Neutrophil (primary cell): ENCODE results near the gene LRRC4C.

Experiments
- H3K27ac ChIP-seq: fragments of 200-600 bp; sonication (generic); 2 replicates; pipeline ENCODE4 v1.5.1; 2016; ENCODE audit warnings: mild to moderate bottlenecking, moderate library complexity
- H3K27me3 ChIP-seq: fragments of 200-600 bp; sonication (generic); 2 replicates; pipeline ENCODE4 v1.6.0; 2016; ENCODE audit warnings: mild to moderate bottlenecking
- H3K36me3 ChIP-seq: fragments of 200-600 bp; sonication (generic); 2 replicates; pipeline ENCODE4 v1.5.1; 2017
- H3K4me1 ChIP-seq, 2 experiments: fragments of 200-600 bp in 1 of 2; sonication (generic) in 1 of 2; 1 replicate in 1 of 2; 2 replicates in 1 of 2; pipeline versions ENCODE4 v1.5.1 to v1.6.1; 2013 to 2016; ENCODE audit warnings: low read depth in 1 of 2, low read length in 1 of 2, mild to moderate bottlenecking in 1 of 2, moderate library complexity in 1 of 2; ENCODE audit not compliant: control insufficient read depth in 1 of 2, insufficient read depth in 1 of 2
- H3K4me3 ChIP-seq, 2 experiments: fragments of 200-600 bp in 1 of 2; sonication (generic) in 1 of 2; 1 replicate in 1 of 2; 2 replicates in 1 of 2; pipeline ENCODE4 v1.5.1; 2013 to 2016; ENCODE audit warnings: low read depth in 1 of 2, low read length in 1 of 2, mild to moderate bottlenecking in 1 of 2, moderate library complexity in 1 of 2
- H3K9me3 ChIP-seq: fragments of 200-600 bp; sonication (generic); 2 replicates; pipeline ENCODE4 v1.5.1; 2016
- CTCF ChIP-seq: fragments of 200-600 bp; sonication (generic); IDR thresholded peaks from 2 replicates; pipeline ENCODE4 v1.5.1; 2016; ENCODE audit warnings: antibody characterized with exemption

Gene LRRC4C

GRCh38 chr11:41458154-41458553 lies 1.3 kb downstream of the LRRC4C start:
- H3K27me3 ChIP-seq: peaks cover 30% of the 10 kb centered on the region
- no peaks in the 10 kb centered on the region for H3K36me3 ChIP-seq
- no peak overlapping the region for H3K27ac ChIP-seq
- no peak for TF ChIP-seq CTCF
- no peak overlapping the region for H3K4me3 ChIP-seq
- no peaks in the 10 kb centered on the region for H3K4me1 ChIP-seq
- no peaks in the 10 kb centered on the region for H3K9me3 ChIP-seq

GRCh38 chr11:41457216-41458014 lies 2.0 kb downstream of the LRRC4C start:
- no peak for TF ChIP-seq CTCF
- no peaks in the 10 kb centered on the region for H3K4me1 ChIP-seq
- no peak overlapping the region for H3K4me3 ChIP-seq
- H3K9me3 ChIP-seq: no peaks in the 10 kb centered on the region
- H3K27me3 ChIP-seq: peaks cover 30% of the 10 kb centered on the region
- H3K27ac ChIP-seq: no peak overlapping the region
- H3K36me3 ChIP-seq: no peaks in the 10 kb centered on the region

GRCh38 chr11:41456269-41456668 lies 3.2 kb downstream of the LRRC4C start:
- peaks cover 30% of the 10 kb centered on the region for H3K27me3 ChIP-seq
- H3K36me3 ChIP-seq: no peaks in the 10 kb centered on the region
- no peak overlapping the region for H3K4me3 ChIP-seq
- H3K27ac ChIP-seq: no peak overlapping the region
- H3K9me3 ChIP-seq: no peaks in the 10 kb centered on the region
- no peak for TF ChIP-seq CTCF
- no peaks in the 10 kb centered on the region for H3K4me1 ChIP-seq

- TF ChIP-seq CTCF: no peak
These were observed 8.4 kb downstream of the LRRC4C start for GRCh38 chr11:41451011-41451410.

GRCh38 chr11:41449483-41450050 lies 9.9 kb downstream of the LRRC4C start:
- H3K9me3 ChIP-seq: no peaks in the 10 kb centered on the region
- H3K27ac ChIP-seq: no peak overlapping the region
- H3K36me3 ChIP-seq: no peaks in the 10 kb centered on the region
- H3K27me3 ChIP-seq: no peaks in the 10 kb centered on the region
- no peak for TF ChIP-seq CTCF
- H3K4me3 ChIP-seq: no peak overlapping the region
- H3K4me1 ChIP-seq: no peaks in the 10 kb centered on the region

More at GRCh38 chr11:41451011-41451410, 8.4 kb downstream of the LRRC4C start:
- H3K4me3 ChIP-seq: no peak overlapping the region
- no peak overlapping the region for H3K27ac ChIP-seq
- no peaks in the 10 kb centered on the region for H3K4me1 ChIP-seq
- H3K27me3 ChIP-seq: no peaks in the 10 kb centered on the region
- no peaks in the 10 kb centered on the region for H3K9me3 ChIP-seq
- H3K36me3 ChIP-seq: no peaks in the 10 kb centered on the region
